ENCODE results near the gene PIPOX. TPM values are rescaled to one million over a fixed set of nuclear protein-coding genes. Genes with fewer than 3 reads are reported as not detected.

Gene PIPOX
- total and polyA plus RNA-seq, 2 of the 13 experiments (the other 11 are each of a cell fraction or from before 2014, with no cell fraction given), result 87.3 to 154 TPM

GRCh38 chr17:29010129-29010528 lies 32.8 kb upstream of the PIPOX start (continued):
- TF ChIP-seq ARID2 (CRISPR knock-in tag; IDR thresholded peaks at IDR 0.05; ENCODE audit: borderline replicate concordance), result no peak
- no peak for TF ChIP-seq MIXL1 (CRISPR knock-in tag; IDR thresholded peaks at IDR 0.05)
- no peak for TF ChIP-seq ZBED4 (CRISPR knock-in tag; IDR thresholded peaks at IDR 0.05; ENCODE audit: borderline replicate concordance)
- TF ChIP-seq ARNT (IDR thresholded peaks at IDR 0.05), result no peak
- TF ChIP-seq ZNF83 (CRISPR knock-in tag; IDR thresholded peaks at IDR 0.05; ENCODE audit: borderline replicate concordance), result no peak
- TF ChIP-seq ZNF441 (CRISPR knock-in tag; IDR thresholded peaks at IDR 0.05; ENCODE audit: borderline replicate concordance), result no peak
- no peak for TF ChIP-seq ZNF704 (CRISPR knock-in tag; IDR thresholded peaks at IDR 0.05; ENCODE audit: borderline replicate concordance)
- no peak for TF ChIP-seq ZMYM3 (CRISPR knock-in tag; IDR thresholded peaks at IDR 0.05)
- TF ChIP-seq BCL3 (CRISPR knock-in tag; IDR thresholded peaks at IDR 0.05), result no peak
- TF ChIP-seq MTA1 (CRISPR knock-in tag; IDR thresholded peaks at IDR 0.05; ENCODE audit: borderline replicate concordance), result no peak
- TF ChIP-seq ZNF260 (CRISPR knock-in tag; IDR thresholded peaks at IDR 0.05; ENCODE audit: borderline replicate concordance, low read depth), result no peak
- TF ChIP-seq HNF4A (CRISPR knock-in tag; IDR thresholded peaks at IDR 0.05), result no peak
